K562 (cell line): ENCODE measurements around the gene RGS9BP. TPM values are rescaled to one million over a fixed set of nuclear protein-coding genes. Genes with fewer than 3 reads are reported as not detected.

Source experiments
- CSDE1 ChIP-seq, 2 experiments: fragments of 450-650 bp; IDR thresholded peaks; 2 replicates each; pipeline ENCODE4 v1.6.1; 2016; ENCODE audit warnings: mild to moderate bottlenecking in 1 of 2
- FOXK1 ChIP-seq: sonication (generic); formaldehyde crosslinking; IDR thresholded peaks from 2 replicates; pipeline ENCODE4 v1.8.0; 2022; ENCODE audit warnings: missing genetic modification reagents, mild to moderate bottlenecking, borderline replicate concordance
- KLF6 ChIP-seq: fragments of 250-450 bp; sonication (Bioruptor Pico); IDR thresholded peaks from 2 replicates; pipeline ENCODE4 v1.4.0; 2020; ENCODE audit warnings: mild to moderate bottlenecking, moderate library complexity, borderline replicate concordance
- MYBL2 ChIP-seq, 2 experiments: fragments of 450-650 bp in 1 of 2; sonication (generic) in 1 of 2; formaldehyde crosslinking in 1 of 2; IDR thresholded peaks; 2 replicates each; pipeline versions ENCODE4 v1.6.1 to v1.8.1; 2017 to 2022; ENCODE audit warnings: borderline replicate concordance in 1 of 2, inconsistent platforms in 1 of 2, low read depth in 1 of 2, mild to moderate bottlenecking in 1 of 2, missing genetic modification reagents in 1 of 2, moderate library complexity in 1 of 2
- RBM15 ChIP-seq: fragments of 200-400 bp; formaldehyde crosslinking; IDR thresholded peaks from 2 replicates; pipeline ENCODE4 v1.6.1; 2018; ENCODE audit warnings: mild to moderate bottlenecking, low read length, moderate library complexity; ENCODE audit not compliant: insufficient read depth
- RFX5 ChIP-seq: IDR thresholded peaks from 2 replicates; pipeline ENCODE4 v1.6.1; 2011; ENCODE audit warnings: low read depth, mild to moderate bottlenecking, improper control_type of control experiment, low read length
- SIN3A ChIP-seq, 2 experiments: fragments of 150-350 bp in 1 of 2; IDR thresholded peaks; 2 replicates each; pipeline ENCODE4 v1.6.1; 2011 to 2016; ENCODE audit warnings: borderline replicate concordance in 2 of 2, low read depth in 2 of 2, low read length in 2 of 2, mild to moderate bottlenecking in 2 of 2, moderate library complexity in 2 of 2; ENCODE audit not compliant: control insufficient read depth in 1 of 2
- TAF15 ChIP-seq: fragments of 200-400 bp; formaldehyde crosslinking; IDR thresholded peaks from 2 replicates; pipeline ENCODE4 v1.6.1; 2017; ENCODE audit warnings: mild to moderate bottlenecking, low read depth, low read length, moderate library complexity
- TAF7 ChIP-seq: fragments of 450-650 bp; IDR thresholded peaks from 2 replicates; pipeline ENCODE4 v1.6.1; 2016; ENCODE audit warnings: missing genetic modification characterization, missing compliant biosample characterization
- U2AF2 ChIP-seq: fragments of 200-400 bp; formaldehyde crosslinking; optimal IDR thresholded peaks from 2 replicates; pipeline ENCODE3; 2017; ENCODE audit warnings: low read depth, mild to moderate bottlenecking, low read length
- ZBTB7A ChIP-seq: IDR thresholded peaks from 2 replicates; pipeline ENCODE4 v1.6.1; 2011; ENCODE audit warnings: low read depth, mild to moderate bottlenecking, low read length, moderate library complexity, borderline replicate concordance; ENCODE audit not compliant: control insufficient read depth
- ZNF133 ChIP-seq: fragments of 250-450 bp; sonication (Bioruptor Pico); IDR thresholded peaks from 2 replicates; pipeline ENCODE4 v1.4.0; 2020; ENCODE audit warnings: mild to moderate bottlenecking
- ZNF347 ChIP-seq: fragments of 450-650 bp; formaldehyde crosslinking; IDR thresholded peaks from 2 replicates; pipeline ENCODE4 v1.4.0; 2020; ENCODE audit warnings: low read depth, mild to moderate bottlenecking, moderate library complexity
- ZNF444 ChIP-seq: fragments of 250-450 bp; sonication (Bioruptor Pico); IDR thresholded peaks from 2 replicates; pipeline ENCODE4 v1.4.0; 2020; ENCODE audit warnings: mild to moderate bottlenecking, moderate library complexity
- ZNF445 ChIP-seq: fragments of 250-450 bp; sonication (Bioruptor Pico); IDR thresholded peaks from 2 replicates; pipeline ENCODE4 v1.4.0; 2020; ENCODE audit warnings: low read depth, mild to moderate bottlenecking, moderate library complexity
- polyA plus RNA-seq, 8 experiments: library from polyadenylated mRNA; depleted of rRNA in 4 of 8; stranded (reverse) in 5 of 8; unstranded in 3 of 8; fragments of >200 nt; fragmentation: Nextera tagmentation in 2 of 8; fragmentation: Illumina TruSeq in 1 of 8; extraction: Ambion mirVana in 2 of 8; extraction: Trizol in 1 of 8; gene quantifications; 2 replicates each; pipeline versions ENCODE4 v1.2.1 to v1.2.3, GENCODE V29; 2011 to 2014; ENCODE audit warnings: inconsistent platforms in 1 of 8, missing spikeins in 1 of 8
- total RNA-seq, 7 experiments: library from RNA; depleted of rRNA in 6 of 7; stranded (reverse); fragments of >200 nt in 6 of 7; fragmentation: Illumina TruSeq in 2 of 7; extraction: Trizol in 2 of 7; gene quantifications; 2 replicates each; pipeline versions ENCODE4 v1.2.1 to v1.2.3, GENCODE V29; 2011 to 2021; ENCODE audit warnings: low replicate concordance in 1 of 7
- TF ChIP-seq, protein P1 (sequence below): IDR thresholded peaks from 2 replicates; pipeline ENCODE4 v1.6.1; 2014; ENCODE audit warnings: antibody characterized with exemption
- TF ChIP-seq, protein P2 (sequence below): fragments of 450-650 bp; IDR thresholded peaks from 2 replicates; pipeline ENCODE4 v1.7.1; 2018; ENCODE audit warnings: mild to moderate bottlenecking, low read depth; ENCODE audit not compliant: partially characterized antibody
- TF ChIP-seq, protein P3 (sequence below): fragments of 450-650 bp; formaldehyde crosslinking; conservative IDR thresholded peaks from 2 replicates; pipeline ENCODE4 v1.4.0; 2022; ENCODE audit warnings: mild to moderate bottlenecking, missing genetic modification characterization

Gene RGS9BP
- total and polyA plus RNA-seq, 9 of the 15 experiments (the other 6 are each of a cell fraction or from before 2014, with no cell fraction given), result 0.03 to 1.3 (median 0.49) TPM

DNA sequence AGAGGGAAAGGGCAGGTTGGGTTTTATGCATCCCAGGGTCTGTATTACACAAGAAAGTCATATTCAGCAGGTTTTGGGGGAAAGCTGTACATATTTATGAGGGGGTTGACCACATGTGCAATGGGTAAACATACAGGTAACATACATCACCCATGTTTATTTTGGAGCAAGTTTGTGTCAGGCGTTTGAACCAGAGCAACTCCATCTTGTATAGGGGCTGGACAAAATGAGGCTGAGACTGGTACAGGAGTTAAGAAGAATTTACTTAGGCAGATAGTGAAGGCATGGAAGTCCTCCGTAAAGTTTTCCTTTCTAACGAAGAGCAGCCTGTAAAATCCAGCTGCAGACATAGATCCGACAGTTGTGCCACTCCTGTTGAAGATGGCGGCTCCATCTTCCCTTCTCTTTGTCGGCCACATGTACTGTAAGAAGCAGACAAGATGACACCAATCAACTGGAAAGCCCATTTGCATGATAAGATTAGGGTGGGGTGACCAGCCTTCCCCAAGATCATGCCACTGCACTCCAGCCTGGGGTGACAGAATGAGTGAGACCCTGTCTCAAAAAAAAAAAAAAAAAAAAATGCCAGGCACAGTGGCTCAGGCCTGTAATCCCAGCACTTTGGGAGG lies 11.3 kb downstream of the RGS9BP start (continued):
- TF ChIP-seq U2AF2, result no peak
- no peak for TF ChIP-seq CSDE1 (IDR thresholded peaks at IDR 0.05)
- peak; percentile 88; the same call in 1 of the 2 replicates for TF ChIP-seq ZNF445 (CRISPR knock-in tag)
- peak; percentile 88; the same call in 1 of the 2 replicates for TF ChIP-seq ZNF133 (CRISPR knock-in tag)
- TF ChIP-seq RFX5, result no peak
- no peak; the same call in 1 of the 2 replicates for TF ChIP-seq MYBL2 (IDR thresholded peaks at IDR 0.05; ENCODE audit: low read depth)
- no peak for TF ChIP-seq MYBL2 (CRISPR knock-in tag; IDR thresholded peaks at IDR 0.05; ENCODE audit: borderline replicate concordance)
- TF ChIP-seq KLF6 (CRISPR knock-in tag), result peak; percentile 96
- TF ChIP-seq, protein P1, sequence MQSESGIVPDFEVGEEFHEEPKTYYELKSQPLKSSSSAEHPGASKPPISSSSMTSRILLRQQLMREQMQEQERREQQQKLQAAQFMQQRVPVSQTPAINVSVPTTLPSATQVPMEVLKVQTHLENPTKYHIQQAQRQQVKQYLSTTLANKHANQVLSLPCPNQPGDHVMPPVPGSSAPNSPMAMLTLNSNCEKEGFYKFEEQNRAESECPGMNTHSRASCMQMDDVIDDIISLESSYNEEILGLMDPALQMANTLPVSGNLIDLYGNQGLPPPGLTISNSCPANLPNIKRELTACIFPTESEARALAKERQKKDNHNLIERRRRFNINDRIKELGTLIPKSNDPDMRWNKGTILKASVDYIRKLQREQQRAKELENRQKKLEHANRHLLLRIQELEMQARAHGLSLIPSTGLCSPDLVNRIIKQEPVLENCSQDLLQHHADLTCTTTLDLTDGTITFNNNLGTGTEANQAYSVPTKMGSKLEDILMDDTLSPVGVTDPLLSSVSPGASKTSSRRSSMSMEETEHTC, result no peak
- TF ChIP-seq, protein P2, sequence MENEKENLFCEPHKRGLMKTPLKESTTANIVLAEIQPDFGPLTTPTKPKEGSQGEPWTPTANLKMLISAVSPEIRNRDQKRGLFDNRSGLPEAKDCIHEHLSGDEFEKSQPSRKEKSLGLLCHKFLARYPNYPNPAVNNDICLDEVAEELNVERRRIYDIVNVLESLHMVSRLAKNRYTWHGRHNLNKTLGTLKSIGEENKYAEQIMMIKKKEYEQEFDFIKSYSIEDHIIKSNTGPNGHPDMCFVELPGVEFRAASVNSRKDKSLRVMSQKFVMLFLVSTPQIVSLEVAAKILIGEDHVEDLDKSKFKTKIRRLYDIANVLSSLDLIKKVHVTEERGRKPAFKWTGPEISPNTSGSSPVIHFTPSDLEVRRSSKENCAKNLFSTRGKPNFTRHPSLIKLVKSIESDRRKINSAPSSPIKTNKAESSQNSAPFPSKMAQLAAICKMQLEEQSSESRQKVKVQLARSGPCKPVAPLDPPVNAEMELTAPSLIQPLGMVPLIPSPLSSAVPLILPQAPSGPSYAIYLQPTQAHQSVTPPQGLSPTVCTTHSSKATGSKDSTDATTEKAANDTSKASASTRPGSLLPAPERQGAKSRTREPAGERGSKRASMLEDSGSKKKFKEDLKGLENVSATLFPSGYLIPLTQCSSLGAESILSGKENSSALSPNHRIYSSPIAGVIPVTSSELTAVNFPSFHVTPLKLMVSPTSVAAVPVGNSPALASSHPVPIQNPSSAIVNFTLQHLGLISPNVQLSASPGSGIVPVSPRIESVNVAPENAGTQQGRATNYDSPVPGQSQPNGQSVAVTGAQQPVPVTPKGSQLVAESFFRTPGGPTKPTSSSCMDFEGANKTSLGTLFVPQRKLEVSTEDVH, result no peak
- TF ChIP-seq ZNF347, result peak; percentile 78; the same call in 1 of the 2 replicates
- peak; percentile 65; the same call in 1 of the 2 replicates for TF ChIP-seq TAF7 (tag)
- no peak for TF ChIP-seq SIN3A (IDR thresholded peaks at IDR 0.05; ENCODE audit: borderline replicate concordance in 2 of 2, control insufficient read depth in 1 of 2, low read depth in 2 of 2, low read length in 2 of 2)
- TF ChIP-seq, protein P3, sequence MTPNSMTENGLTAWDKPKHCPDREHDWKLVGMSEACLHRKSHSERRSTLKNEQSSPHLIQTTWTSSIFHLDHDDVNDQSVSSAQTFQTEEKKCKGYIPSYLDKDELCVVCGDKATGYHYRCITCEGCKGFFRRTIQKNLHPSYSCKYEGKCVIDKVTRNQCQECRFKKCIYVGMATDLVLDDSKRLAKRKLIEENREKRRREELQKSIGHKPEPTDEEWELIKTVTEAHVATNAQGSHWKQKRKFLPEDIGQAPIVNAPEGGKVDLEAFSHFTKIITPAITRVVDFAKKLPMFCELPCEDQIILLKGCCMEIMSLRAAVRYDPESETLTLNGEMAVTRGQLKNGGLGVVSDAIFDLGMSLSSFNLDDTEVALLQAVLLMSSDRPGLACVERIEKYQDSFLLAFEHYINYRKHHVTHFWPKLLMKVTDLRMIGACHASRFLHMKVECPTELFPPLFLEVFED (CRISPR knock-in tag), result no peak
- peak; percentile 86 for TF ChIP-seq ZNF444
- TF ChIP-seq TAF15, result no peak
- TF ChIP-seq ZBTB7A, result no peak
- no peak for TF ChIP-seq FOXK1
- no peak for TF ChIP-seq RBM15
